GM19324 (cell line): Measurements from ENCODE around the gene PCNT.

Experiments
- ATAC-seq: cut with Tn5 transposase; IDR thresholded peaks from one replicate; pipeline ENCODE4 v1.9.1; 2021; ENCODE audit warnings: mild to moderate bottlenecking, moderate library complexity; ENCODE audit not compliant: unreplicated experiment, low FRiP score

PCNT gene

GRCh38 chr21:46376856-46377453 lies 53.0 kb downstream of the PCNT start:
- ATAC-seq: no peak

- ATAC-seq: no peak
Observed at GRCh38 chr21:46377789-46378188, 53.8 kb downstream of the PCNT start.

GRCh38 chr21:46379105-46379504 lies 55.1 kb downstream of the PCNT start:
- ATAC-seq: no peak

- ATAC-seq: no peak
Observed at GRCh38 chr21:46379691-46380090, 55.7 kb downstream of the PCNT start.

GRCh38 chr21:46381541-46381940 lies 57.6 kb downstream of the PCNT start:
- no peak for ATAC-seq

- no peak for ATAC-seq
Observed at GRCh38 chr21:46384556-46384955, 60.6 kb downstream of the PCNT start.

- no peak for ATAC-seq
Observed at GRCh38 chr21:46385846-46386733, 62.1 kb downstream of the PCNT start.

- ATAC-seq: no peak
Observed at GRCh38 chr21:46386734-46387088, 62.8 kb downstream of the PCNT start.

GRCh38 chr21:46388206-46388880 lies 64.4 kb downstream of the PCNT start:
- no peak for ATAC-seq

- no peak for ATAC-seq
Observed at GRCh38 chr21:46388896-46389295, 64.9 kb downstream of the PCNT start.

GRCh38 chr21:46390603-46391545 lies 66.9 kb downstream of the PCNT start:
- no peak for ATAC-seq

GRCh38 chr21:46391773-46392172 lies 67.8 kb downstream of the PCNT start:
- no peak for ATAC-seq

GRCh38 chr21:46392921-46393320 lies 69.0 kb downstream of the PCNT start:
- ATAC-seq: no peak

GRCh38 chr21:46393451-46393940 lies 69.5 kb downstream of the PCNT start:
- ATAC-seq: no peak

- ATAC-seq: no peak
Observed at GRCh38 chr21:46393941-46394594, 70.1 kb downstream of the PCNT start.

- ATAC-seq: no peak
Observed at GRCh38 chr21:46394595-46395104, 70.7 kb downstream of the PCNT start.

- no peak for ATAC-seq
Observed at GRCh38 chr21:46397211-46397905, 73.4 kb downstream of the PCNT start.

- ATAC-seq: no peak
Observed at GRCh38 chr21:46397993-46398392, 74.0 kb downstream of the PCNT start.

- no peak for ATAC-seq
Observed at GRCh38 chr21:46399129-46399528, 75.2 kb downstream of the PCNT start.
